Kidney glomerular epithelial cell (primary cell): ENCODE data around the gene EIF1.
A peak's percentile ranks its signal among the peaks of the same experiment; 100 is the strongest.
"Not testable (repeated sequence)": the region's sequence is repeated elsewhere in the genome, so short reads cannot be mapped to it uniquely, and the experiment has no call there.

Experiments used
- DNase-seq: peaks from one replicate; lab custom pipeline; 2025; lab: John Stamatoyannopoulos, UW

Gene EIF1

DNA sequence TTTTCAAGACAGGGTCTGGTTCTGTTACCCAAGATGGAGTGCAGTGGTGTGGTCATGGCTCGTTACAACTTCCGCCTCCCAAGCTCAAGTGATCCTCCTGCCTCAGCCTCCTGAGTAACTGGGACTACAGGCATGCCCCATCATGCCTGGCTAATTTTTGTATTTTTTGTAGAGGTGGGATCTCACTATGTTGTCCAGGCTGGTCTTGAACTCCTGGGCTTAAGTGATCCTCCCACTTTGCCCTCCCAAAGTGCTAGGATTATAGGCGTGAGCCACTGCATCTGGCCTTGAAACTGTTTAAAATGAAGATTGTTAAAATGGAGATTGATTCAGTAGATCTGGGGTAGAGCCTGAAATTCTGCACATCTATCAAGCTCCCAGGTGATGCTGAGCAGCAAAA, 12.2 kb downstream of the EIF1 start:
- DNase-seq, result not testable (repeated sequence)

DNA sequence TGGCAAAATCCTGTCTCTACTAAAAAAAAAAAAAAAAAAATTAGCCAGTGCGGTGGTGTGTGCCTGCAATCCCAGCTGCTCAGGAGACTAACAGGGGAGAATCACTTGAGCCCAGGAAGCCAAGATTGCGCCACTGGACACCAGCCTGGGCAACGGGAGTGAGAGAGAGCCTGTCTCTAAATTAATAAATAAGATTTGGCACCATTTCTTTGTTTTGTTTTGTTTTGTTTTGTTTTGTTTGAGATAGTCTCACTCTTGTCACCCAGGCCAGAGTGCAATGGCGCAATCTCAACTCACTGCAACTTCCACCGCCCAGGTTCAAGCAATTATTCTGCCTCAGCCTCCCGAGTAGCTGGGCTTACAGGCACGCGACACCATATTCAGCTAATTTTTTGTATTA, 14.0 kb downstream of the EIF1 start:
- no peak for DNase-seq

DNA sequence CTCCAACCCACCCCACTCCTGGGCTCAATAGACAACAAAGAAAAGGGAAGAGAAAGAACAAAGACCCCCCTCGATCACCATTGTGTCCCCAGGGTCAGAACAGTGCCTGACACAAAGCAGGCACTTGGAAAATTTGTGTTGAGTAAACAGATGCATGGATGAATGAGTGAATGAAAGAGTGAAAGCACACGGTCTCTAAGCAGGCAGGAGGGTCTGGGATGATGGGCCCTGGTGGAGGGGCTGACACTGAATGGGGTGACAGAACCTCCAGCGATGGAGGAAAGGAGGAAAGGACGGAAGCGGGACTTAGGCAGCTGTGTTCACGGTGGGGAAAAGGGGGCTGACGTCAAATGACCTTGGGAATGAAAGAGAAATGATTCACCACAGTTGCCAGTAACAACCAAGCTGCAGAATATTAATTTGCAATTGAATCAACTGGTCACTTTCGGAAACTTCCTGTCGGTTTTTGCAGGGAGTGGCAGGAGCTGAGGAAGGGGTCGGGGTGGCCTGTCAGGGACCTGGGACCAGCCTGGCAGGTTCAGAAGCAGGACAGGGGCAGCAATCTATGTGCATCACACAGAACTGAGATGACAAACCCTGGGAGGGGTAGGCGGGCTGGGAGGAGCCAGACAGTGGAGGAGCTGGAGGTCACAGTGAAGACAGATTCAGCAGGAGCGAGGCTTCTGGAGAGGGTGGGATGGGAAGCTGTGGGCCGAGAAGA, 16.7 kb downstream of the EIF1 start:
- no peak for DNase-seq

DNA sequence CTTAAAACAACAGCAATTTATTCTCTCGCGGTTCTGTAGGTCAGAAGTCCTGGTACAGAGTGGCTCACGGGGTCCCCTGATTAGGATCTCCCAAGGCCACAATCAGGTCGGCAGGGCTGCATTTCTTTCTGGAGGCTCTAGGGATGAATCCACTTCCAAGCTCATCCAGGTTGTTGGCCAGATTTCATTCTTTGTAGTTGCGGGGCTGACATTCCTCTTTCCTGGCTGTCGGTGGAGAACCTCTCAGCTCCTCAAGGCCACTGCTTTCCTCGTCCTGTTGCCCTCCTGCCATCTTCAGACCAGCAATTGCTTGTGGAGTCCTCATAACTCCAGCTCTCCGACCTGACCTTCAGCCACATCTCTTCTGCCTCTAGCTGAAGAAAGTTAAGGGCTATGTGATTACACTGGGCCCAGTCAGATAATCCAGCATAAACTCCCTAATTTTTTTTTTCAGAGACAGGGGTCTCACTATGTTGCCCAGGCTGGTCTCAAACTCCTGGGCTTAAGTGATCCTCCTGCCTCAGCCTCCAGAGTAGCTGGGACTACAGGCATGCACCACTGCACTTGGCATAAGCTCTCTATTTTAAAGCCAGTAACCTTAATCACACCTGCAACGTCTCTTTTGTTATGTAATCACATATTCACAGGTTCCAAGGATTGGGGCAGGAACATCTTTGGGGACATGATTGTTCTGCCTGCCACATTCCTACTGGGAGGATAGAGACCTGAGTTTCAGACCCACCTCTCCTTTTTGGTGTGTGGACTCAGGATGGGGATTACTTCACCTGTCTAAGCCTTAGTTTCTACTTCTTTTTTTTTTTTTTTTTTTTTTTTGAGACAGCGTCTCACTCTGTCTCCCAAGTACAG, 19.4 kb downstream of the EIF1 start:
- no peak for DNase-seq

DNA sequence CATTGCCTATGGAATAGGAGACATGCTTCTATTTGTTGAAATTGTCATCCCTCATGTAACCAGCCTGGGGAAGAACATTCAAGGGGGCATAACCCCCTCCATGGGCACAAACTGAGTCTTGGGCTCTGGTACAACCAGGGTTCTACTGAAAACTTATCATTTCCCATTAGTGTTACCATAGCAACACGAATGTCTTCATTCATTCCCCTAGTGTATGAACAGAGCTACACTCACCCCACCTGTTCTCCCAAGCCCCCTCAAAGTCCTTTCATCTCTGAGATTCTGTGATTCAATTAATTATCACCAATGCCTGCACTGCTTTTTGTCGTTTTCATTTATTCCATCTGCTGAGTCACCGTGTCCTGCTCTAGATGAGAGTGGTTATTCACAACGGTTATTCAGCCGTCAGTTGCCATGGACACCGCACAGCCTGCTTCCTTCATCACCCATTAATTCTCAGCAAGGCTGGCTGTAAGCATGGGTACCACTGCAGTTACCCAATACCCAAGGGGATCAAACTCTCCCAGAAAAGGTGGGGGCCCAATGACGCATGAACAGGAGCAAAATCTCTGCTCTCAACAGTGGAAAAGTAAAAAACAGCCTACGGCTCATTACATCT, 21.9 kb downstream of the EIF1 start:
- peak; percentile 45 for DNase-seq

DNA sequence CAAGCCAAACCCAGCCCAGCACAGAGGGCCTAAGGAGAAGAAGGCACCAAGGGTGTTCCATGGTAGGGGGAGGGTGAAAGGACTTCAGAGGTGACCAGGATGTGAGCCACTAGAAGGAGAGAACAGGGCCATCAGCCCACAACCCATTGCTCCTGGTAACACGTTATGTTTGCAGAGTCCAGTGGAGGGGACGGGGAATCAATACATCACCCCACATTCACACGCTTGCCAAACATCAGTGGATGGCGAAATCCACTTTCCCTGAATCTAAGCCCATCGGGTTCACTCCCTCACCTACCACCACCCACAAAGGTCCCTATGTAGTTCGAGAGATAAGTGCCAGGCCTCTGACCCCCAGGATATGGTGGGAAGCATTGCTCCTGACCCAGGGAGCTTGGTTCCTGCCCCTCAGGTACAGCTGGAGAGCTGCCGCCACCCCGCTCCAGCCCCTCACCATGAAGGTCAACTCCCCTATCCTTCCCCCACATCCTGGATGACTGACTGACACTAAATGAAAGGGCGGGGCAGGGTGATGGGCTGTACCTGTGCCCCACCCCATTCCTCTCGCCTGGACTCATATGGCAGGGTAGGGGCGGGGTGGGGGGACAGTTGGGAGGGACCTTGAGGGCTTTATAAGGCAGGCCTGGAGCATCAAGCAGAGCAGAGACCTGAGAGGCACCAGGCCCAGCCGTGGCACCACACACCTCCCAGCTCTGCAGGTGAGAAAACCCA, 23.1 kb downstream of the EIF1 start, which contains the start of gene GAST:
Gene GAST (plus strand): TSS at position 663 of the 732 bp plus-strand sequence. CDS start 3,106 bp downstream, outside the sequence.
- DNase-seq, result no peak

DNA sequence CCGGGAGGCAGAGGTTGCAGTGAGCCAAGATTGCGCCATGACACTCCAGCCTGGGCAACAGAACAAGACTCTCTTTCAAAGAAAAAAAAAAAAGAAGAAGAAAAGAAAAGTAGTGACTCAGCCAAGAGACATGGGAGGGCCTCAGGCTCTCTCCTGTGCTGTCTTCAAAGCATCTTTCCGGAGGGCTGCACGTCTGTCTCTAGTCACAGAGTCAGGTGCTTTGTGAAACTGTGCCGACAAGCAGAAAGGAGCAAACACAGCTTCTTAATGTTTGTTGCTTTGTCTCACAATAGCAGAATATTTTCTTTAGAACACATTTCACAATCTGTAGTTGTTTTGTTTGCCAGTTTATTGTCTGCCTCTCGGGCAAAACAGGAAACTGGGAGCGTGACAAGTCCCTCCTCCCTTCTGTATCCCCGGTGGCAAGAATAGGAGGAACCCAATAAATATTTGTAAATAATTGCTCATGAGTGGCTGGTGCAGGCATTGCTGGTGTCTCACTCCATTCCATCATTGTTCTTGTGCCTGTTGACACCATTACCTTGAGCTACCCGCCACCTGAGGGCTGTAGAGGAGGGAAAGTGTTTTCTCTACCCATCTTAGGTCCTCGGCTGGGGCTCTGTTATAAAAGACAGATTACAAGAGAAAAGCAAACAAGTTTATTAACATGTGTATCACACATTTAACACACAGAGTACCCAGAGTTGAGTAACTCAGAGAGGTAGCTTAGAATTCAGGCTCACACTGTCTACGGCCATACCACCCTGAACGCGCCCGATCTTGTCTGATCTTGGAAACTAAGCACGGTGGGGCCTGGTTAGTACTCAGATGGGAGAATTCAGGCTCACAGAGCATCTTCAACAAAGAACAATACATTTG, 29.0 kb downstream of the EIF1 start:
- peak; percentile 48 for DNase-seq

DNA sequence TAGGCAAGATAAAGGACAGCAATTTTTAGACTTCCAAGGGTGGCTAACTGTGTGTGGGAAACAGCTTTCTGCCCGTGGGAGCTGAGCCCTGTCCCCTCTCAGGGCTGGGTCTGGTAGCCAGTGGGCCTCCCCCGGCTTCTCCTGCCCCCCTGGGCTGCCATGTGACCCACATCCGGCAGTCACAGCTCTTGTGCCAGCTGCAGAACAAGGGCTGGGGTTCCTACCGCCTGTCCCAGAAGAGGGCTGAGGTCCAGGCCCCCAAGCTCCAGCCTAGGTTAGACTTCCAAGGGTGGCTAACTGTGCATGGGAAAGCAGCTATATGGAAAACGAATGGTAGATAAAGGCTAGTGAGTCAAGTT, 29.6 kb downstream of the EIF1 start:
- DNase-seq, result no peak

DNA sequence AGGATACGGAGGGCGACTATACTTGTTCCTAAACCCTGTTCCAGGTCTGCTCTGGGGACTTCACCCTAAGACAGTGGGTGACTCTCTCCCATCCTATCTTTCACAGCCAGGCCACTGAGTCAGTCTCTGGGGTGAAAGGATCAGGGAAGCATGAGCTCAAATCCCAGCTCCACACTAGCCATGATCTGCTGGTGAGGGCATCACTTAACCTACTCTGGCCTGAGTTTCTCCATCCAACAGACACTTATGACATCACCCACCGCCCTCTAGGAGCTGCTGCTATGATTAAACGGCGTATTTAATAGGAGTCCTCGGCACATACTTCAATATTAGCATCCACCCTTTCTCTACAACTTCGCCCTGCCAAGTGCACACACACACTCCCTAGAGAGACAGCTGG, 33.5 kb downstream of the EIF1 start:
- DNase-seq, result no peak

DNA sequence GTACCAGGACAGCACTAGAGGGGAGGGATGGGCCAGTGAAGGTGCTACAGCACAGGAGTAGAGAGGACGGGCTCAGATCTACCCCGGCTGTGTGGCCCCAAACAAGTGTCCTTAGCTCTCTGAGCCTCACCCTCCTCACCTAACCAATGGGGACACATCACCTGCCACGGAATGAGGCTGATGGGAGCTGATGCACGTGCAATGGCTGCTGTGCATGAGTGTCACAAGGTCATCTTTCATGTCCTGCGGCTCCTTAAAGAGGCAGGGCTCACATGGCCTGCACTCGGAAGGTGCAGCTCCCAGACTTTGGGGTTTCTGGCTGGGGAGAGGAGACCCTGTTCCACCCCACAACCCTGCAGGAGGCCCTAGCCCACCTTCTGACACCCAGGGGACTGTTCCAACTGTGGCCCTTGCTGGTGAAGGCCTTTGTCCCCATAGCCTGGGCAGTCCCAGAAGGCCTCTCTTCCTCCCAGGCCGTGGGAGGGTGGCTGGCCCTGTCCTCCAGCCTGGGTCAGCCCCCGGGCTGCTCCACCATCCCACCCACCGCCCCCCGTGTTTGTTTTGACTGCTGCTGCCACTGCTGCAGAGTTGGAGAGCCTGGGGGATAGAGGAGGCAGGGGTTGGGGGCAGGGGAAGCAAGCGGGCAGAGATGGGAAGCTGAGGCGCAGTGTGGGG, 35.3 kb downstream of the EIF1 start:
- no peak for DNase-seq

DNA sequence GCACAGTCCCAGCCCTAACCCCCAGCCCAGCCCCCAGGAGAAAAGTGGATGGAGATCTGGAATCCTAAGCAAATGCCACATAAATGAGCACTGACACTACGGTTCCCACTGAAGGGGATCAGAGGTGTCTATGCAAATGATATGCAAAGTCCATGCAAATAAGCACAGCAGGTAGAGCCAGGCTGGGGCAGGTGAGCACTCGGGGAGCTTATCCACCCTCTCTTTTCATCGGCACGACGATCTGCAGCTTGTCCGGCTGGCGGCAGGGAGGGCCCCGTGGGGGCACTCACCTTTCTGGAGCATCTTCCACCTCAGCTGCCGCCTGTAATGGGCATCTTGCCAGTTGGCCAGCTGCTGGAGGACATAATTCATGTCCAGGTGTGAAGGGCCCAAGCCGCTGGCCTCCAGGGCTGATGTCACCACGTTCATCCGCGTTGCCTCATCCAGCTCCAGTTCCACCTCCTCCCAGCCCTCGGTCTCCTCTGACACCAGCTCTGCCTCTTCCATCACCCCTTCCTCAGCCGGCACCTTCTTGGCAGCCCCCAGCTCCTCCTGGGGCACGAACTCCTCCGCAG, 35.9 kb downstream of the EIF1 start:
- no peak for DNase-seq

DNA sequence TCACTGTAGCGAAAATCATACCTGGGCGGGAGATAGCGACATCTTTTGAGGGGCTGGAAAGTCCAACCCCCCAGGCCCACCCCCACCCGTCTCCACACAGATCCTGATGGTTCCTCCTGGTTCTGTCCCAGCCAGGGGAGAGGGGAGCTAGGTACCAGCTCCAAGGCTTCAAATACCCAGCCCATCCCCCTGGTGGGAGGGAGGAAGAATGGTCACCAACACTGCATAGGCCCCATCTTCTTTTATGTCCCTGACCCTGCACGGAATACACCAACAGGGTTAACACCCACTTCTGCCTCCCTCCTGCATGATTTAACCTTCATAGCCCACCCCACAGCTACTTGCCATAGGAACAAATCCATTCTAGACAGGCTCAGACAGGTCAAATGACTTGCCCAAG, 36.4 kb downstream of the EIF1 start:
- no peak for DNase-seq

DNA sequence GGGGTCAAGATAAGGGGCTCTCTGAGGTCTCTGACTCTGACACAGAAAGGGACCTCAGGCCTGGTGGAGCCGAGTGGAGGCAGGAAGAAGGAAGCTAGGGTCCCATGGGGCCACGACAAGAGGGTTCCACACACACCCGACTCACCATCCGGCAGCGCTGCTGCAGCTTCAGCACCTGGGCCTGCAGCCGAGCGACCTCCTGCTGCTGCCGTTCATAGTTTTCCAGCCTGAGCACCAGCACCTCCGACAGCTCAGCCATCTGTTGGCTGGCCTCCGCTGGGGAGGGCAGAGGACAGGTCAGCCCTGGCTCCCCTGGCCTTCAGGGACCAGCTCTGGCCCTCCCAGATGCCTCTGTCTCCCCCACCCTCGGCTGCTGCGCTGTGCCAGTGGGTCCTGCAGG, 39.4 kb downstream of the EIF1 start:
- no peak for DNase-seq

DNA sequence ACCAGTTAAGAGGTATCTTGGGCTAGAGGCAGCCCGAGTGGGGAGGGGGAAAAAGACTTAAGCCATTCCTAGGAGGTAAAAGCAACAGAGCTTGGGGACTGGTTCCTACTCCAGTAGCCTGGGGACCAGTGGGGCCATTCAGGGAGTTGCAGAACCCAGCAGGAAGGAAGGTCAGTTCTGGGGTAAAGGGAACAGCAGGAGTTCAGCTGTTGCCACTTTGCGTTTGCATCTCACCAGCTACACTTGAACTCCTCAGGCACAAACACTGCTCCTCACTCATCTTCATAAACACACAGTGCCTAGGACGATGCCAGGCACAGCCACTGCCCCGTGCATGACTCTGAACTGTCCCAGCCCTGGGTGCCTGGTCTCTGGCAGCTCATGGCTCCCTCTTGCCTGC, 41.8 kb downstream of the EIF1 start:
- no peak for DNase-seq

DNA sequence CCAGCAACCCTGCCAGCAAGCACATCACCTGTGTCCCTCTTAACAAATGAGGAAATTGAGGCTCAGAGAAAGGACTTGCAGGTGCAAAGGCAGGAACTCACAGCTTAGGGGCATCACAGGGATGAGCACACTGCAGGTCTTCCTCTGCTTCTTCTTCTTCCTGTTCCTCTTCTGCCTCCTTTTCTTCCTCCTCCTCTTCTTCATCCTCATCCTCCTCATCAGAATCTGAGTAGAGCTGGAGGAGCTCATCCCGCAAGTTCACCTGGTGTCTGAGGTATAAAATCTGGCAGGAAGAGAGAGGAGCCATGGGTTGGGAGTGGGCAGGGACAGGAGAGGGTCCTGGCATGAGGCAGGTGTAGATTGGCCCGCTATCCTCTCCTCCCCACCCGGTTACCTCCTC, 43.2 kb downstream of the EIF1 start:
- DNase-seq, result no peak

DNA sequence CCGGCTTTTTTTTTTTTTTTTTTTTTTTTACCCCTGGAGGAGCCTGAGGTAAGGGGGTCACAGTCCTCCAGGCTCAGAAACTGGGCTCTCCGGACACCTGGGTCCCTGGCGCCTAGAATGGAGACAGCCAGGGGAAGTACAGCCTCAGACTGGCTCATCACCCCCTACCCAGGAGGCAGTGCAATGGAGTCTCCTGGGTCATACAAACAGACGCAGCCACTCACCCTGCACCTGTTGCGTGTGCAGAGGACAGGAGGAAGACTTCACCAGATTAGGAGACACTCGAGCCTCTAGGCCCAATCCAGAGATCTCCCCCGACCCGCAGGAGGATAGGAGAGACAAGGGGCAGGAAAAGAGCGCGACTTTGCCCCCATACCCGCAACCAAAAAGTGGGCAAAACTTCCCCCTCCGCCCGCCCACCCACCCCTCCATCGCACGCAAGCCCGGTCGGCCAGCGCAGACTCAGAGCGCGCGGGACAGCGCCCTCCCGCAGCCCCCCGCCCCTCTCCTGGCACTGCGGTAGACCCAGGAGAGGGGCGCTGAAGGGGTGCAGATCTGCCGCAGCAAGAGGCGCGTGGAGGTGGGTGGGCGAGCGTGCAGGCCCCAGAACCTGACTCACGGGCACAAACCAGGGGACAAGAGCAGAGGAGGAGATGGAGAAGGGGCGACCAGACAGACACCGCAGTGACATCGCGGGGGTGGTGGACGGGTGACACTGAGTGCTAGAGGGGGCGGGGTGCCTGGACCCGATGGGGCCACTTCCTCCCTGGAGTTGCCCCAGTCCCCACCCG, 44.9 kb downstream of the EIF1 start:
- DNase-seq, result no peak

DNA sequence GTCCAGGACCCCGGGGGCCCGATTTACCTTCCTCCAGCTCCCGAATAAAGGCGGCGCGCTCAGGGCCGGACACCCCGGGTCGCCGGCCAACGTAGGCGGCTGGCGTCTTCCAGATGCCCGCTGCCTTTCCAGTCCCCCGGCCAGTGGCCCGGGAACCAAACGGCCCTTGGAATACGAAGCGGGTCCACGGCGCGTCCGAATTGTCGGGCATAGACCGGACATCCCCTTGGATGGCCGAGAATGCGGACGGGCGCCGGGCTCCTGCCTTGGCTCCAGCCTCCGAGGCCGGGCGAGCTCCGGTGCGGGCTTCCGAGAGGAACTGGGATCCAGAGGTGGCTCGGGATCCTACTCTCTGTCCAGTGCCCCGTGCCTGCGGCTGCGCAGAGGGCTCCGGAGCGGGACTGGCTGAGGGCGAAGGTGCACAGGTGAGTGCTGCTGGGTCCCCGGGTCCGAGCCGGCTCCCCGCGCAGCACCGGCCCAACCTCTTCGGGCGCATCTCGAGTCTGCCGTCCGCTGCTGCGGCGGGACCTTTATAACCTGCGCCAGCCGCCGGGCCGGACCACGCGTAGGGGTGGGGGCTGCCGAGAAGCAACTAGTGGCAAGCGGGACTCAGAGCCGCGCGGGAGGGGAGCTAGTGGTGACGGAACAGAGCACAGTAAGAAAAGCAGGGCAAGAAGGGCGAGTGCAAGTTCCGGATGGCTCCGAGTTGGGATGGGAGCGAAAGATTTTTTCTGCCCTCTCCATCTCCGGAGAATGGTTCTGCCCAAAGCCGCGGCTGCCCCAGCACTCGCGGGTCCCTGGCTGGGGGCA, 45.7 kb downstream of the EIF1 start, which contains the start of gene HAP1:
Gene HAP1 (minus strand): TSS at position 505 of the 810 bp plus-strand sequence. CDS start 9 bp downstream, at position 496.
- DNase-seq, result no peak

DNA sequence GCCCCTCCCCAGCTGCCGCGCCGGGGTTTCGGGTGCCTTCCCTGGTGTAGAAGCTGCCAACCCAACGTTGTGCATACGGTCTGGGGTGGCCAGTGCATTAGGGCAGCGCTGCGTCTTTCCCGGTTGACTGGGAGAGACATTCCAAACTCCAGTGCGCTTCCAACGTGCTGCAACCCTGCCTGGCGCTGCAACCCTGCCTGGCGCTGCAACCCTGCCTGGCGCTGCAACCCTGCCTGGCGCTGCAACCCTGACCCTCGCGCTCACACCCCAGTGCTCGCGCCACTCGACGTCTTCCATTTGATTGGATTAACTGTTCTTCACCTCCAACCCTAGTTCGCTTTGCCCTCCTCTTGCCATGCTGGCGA, 46.2 kb downstream of the EIF1 start:
- DNase-seq, result no peak

DNA sequence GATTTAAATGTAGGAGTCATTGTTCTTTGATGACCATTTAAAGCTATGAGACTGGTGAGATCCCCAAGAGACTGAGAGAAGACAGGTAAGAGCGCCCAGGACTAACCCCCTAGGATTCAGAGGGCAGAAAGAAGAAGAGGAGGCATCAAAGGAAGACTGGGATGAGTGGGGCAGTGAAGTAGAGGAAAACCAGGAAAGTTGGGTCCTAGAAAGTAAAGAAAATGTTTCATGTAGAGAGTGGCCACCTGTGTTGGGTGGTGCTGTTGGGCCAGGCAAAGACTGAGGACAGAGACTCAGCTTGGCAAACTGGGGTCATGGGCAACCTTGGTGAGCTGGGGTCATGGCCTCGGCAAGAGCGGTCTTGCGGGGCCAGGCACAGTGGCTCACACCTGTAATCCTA, 47.1 kb downstream of the EIF1 start:
- DNase-seq, result no peak
